C4-2B (cell line): ENCODE results near the gene MBL2.

Source experiments
- CTCF ChIP-seq: fragments of 450-650 bp; conservative IDR thresholded peaks from 2 replicates; pipeline ENCODE4 v1.5.1; 2017; ENCODE audit warnings: mild to moderate bottlenecking
- ZFX ChIP-seq: fragments of 450-650 bp; IDR thresholded peaks from 2 replicates; pipeline ENCODE4 v1.6.1; 2017

- TF ChIP-seq CTCF: no peak
- no peak for TF ChIP-seq ZFX
These were observed 1.7 kb downstream of the MBL2 start for GRCh38 chr10:52770904-52771303.
